ENCODE results near the gene TRIO. TPM values are rescaled to one million over a fixed set of nuclear protein-coding genes. Genes with fewer than 3 reads are reported as not detected.

The TRIO gene
- total RNA-seq, 1 donor = 410 TPM

GRCh38 chr5:14112998-14113652 is 30.0 kb upstream of the TRIO start:
- H3K4me3 ChIP-seq (ENCODE audit: low read depth, low read length) = no peak overlapping the region
- no peak for TF ChIP-seq CTCF (IDR thresholded peaks at IDR 0.05; ENCODE audit: insufficient read depth, low read depth, low read length)

GRCh38 chr5:14114615-14115251 is 28.4 kb upstream of the TRIO start:
- no peak for DNase-seq (ENCODE audit: low read depth)
- no peak for TF ChIP-seq CTCF (IDR thresholded peaks at IDR 0.05; ENCODE audit: insufficient read depth, low read depth, low read length)
- H3K4me3 ChIP-seq (ENCODE audit: low read depth, low read length) = no peak overlapping the region

More at GRCh38 chr5:14112998-14113652, 30.0 kb upstream of the TRIO start:
- DNase-seq (ENCODE audit: low read depth) = no peak

- H3K4me3 ChIP-seq (ENCODE audit: low read depth, low read length) = no peak overlapping the region
- TF ChIP-seq CTCF (IDR thresholded peaks at IDR 0.05; ENCODE audit: insufficient read depth, low read depth, low read length) = no peak
- DNase-seq (ENCODE audit: low read depth) = no peak
Measured at GRCh38 chr5:14115323-14115895, 27.7 kb upstream of the TRIO start.

- DNase-seq (ENCODE audit: low read depth) = no peak
- no peak for TF ChIP-seq CTCF (IDR thresholded peaks at IDR 0.05; ENCODE audit: insufficient read depth, low read depth, low read length)
- no peak overlapping the region for H3K4me3 ChIP-seq (ENCODE audit: low read depth, low read length)
Measured at GRCh38 chr5:14118551-14119320, 24.4 kb upstream of the TRIO start.

- TF ChIP-seq CTCF (IDR thresholded peaks at IDR 0.05; ENCODE audit: insufficient read depth, low read depth, low read length) = no peak
- DNase-seq (ENCODE audit: low read depth) = no peak
- H3K4me3 ChIP-seq (ENCODE audit: low read depth, low read length) = no peak overlapping the region
Measured at GRCh38 chr5:14120176-14120575, 23.0 kb upstream of the TRIO start.

GRCh38 chr5:14121552-14121951 is 21.6 kb upstream of the TRIO start:
- no peak overlapping the region for H3K4me3 ChIP-seq (ENCODE audit: low read depth, low read length)
- DNase-seq (ENCODE audit: low read depth) = no peak
- no peak for TF ChIP-seq CTCF (IDR thresholded peaks at IDR 0.05; ENCODE audit: insufficient read depth, low read depth, low read length)
